HEK293T (cell line): Measurements from ENCODE around the gene PFKFB1.

Experiments
- ARNT ChIP-seq: fragments of 450-650 bp; IDR thresholded peaks from 2 replicates; pipeline ENCODE4 v1.6.1; 2017; ENCODE audit warnings: mild to moderate bottlenecking
- ELF4 ChIP-seq: fragments of 450-650 bp; IDR thresholded peaks from 2 replicates; pipeline ENCODE4 v1.6.1; 2017; ENCODE audit warnings: antibody characterized with exemption
- L3MBTL2 ChIP-seq: fragments of 450-650 bp; conservative IDR thresholded peaks from 2 replicates; pipeline ENCODE4 v1.6.1; 2016; ENCODE audit warnings: mild to moderate bottlenecking
- SP1 ChIP-seq: fragments of 450-650 bp; IDR thresholded peaks from 2 replicates; pipeline ENCODE4 v1.6.1; 2017
- SUZ12 ChIP-seq: fragments of 450-650 bp; IDR thresholded peaks from 2 replicates; pipeline ENCODE4 v1.6.1; 2016; ENCODE audit warnings: mild to moderate bottlenecking
- TARDBP ChIP-seq: fragments of 450-650 bp; IDR thresholded peaks from 2 replicates; pipeline ENCODE4 v1.6.1; 2016
- ZNF384 ChIP-seq: fragments of 450-650 bp; IDR thresholded peaks from 2 replicates; pipeline ENCODE4 v1.6.1; 2016
- TF ChIP-seq, protein P1 (sequence below): fragments of 450-650 bp; IDR thresholded peaks from 2 replicates; pipeline ENCODE4 v1.6.1; 2016

DNA sequence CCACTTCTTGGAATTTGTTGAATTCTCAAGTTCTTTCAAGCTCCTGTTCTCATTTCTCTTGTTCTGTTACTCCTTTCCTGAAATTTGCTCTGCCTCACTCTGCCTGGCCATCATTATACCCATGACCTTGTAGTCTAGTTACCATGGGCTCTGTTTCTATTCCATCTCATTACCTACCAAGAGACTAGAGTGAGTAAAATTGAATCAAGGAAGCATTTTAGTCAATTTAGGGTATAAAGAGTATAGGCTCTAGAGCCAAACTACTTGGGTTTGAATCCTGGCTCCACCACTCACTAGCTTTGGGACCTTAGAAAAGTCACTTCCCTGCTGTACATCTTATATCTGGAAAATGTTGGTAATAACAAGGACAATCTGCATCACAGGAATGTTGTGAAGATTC, 34.6 kb upstream of the PFKFB1 start:
- TF ChIP-seq SUZ12 (no peak), ZNF384 (no peak), L3MBTL2 (no peak), ELF4 (no peak), TARDBP (no peak), SP1 (no peak), ARNT (no peak)
- TF ChIP-seq, protein P1, sequence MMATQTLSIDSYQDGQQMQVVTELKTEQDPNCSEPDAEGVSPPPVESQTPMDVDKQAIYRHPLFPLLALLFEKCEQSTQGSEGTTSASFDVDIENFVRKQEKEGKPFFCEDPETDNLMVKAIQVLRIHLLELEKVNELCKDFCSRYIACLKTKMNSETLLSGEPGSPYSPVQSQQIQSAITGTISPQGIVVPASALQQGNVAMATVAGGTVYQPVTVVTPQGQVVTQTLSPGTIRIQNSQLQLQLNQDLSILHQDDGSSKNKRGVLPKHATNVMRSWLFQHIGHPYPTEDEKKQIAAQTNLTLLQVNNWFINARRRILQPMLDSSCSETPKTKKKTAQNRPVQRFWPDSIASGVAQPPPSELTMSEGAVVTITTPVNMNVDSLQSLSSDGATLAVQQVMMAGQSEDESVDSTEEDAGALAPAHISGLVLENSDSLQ: no peak
